Activated CD8-positive, alpha-beta memory T cell treated with anti-CD3 and anti-CD28 coated beads for 1 hour (primary cell): Measurements from ENCODE around the gene PIP5K1B.

ENCODE experiments used
- DNase-seq, 2 donors: peaks; one replicate each; pipeline ENCODE4 v3.0.0-alpha.2; 2020; ENCODE audit warnings: low read depth in 1 of 2; ENCODE audit errors: extremely low read depth in 1 of 2

PIP5K1B gene

GRCh38 chr9:68897577-68898145 lies 192.6 kb downstream of the PIP5K1B start:
- no peak for DNase-seq

- no peak for DNase-seq
Measured at GRCh38 chr9:68898781-68899439, 193.9 kb downstream of the PIP5K1B start.

- no peak for DNase-seq
Measured at GRCh38 chr9:68904454-68904853, 199.4 kb downstream of the PIP5K1B start.

- DNase-seq = no peak
Measured at GRCh38 chr9:68905129-68905528, 200.1 kb downstream of the PIP5K1B start.

GRCh38 chr9:68907910-68908309 lies 202.9 kb downstream of the PIP5K1B start:
- DNase-seq = no peak

- no peak for DNase-seq
Measured at GRCh38 chr9:68912561-68912960, 207.5 kb downstream of the PIP5K1B start.

GRCh38 chr9:68913054-68913453 lies 208.0 kb downstream of the PIP5K1B start:
- DNase-seq = no peak

- no peak for DNase-seq
Measured at GRCh38 chr9:68914751-68915150, 209.7 kb downstream of the PIP5K1B start.

GRCh38 chr9:68919661-68920060 lies 214.6 kb downstream of the PIP5K1B start:
- no peak for DNase-seq

GRCh38 chr9:68920921-68921320 lies 215.9 kb downstream of the PIP5K1B start:
- DNase-seq = no peak

GRCh38 chr9:68923480-68923879 lies 218.4 kb downstream of the PIP5K1B start:
- no peak for DNase-seq

GRCh38 chr9:68925175-68925574 lies 220.1 kb downstream of the PIP5K1B start:
- DNase-seq = no peak

GRCh38 chr9:68927165-68927564 lies 222.1 kb downstream of the PIP5K1B start:
- DNase-seq = no peak

- DNase-seq = no peak
Measured at GRCh38 chr9:68931821-68932220, 226.8 kb downstream of the PIP5K1B start.

- no peak for DNase-seq
Measured at GRCh38 chr9:68932458-68932857, 227.4 kb downstream of the PIP5K1B start.

GRCh38 chr9:68933434-68934328 lies 228.6 kb downstream of the PIP5K1B start:
- DNase-seq = no peak

GRCh38 chr9:68934329-68934644 lies 229.2 kb downstream of the PIP5K1B start:
- DNase-seq = no peak

- DNase-seq = no peak
Measured at GRCh38 chr9:68940573-68940972, 235.5 kb downstream of the PIP5K1B start.

GRCh38 chr9:68941780-68942459 lies 236.9 kb downstream of the PIP5K1B start:
- DNase-seq = no peak

- no peak for DNase-seq
Measured at GRCh38 chr9:68942790-68943189, 237.8 kb downstream of the PIP5K1B start.

GRCh38 chr9:68947015-68947414 lies 242.0 kb downstream of the PIP5K1B start:
- no peak for DNase-seq
